ENCODE measurements around the gene TTC7B. TPM values are rescaled to one million over a fixed set of nuclear protein-coding genes. Genes with fewer than 3 reads are reported as not detected.

TTC7B gene
- total and polyA plus RNA-seq, 2 experiments from 2014 or later: 7.9 to 28.6 TPM

GRCh38 chr14:90484291-90484690 lies 331.9 kb downstream of the TTC7B start:
- Mint-ChIP-seq H3K9me3 (peaks cover 10% of the 10 kb centered on the region; the same call in 1 of the 3 replicates), H3K4me1 (no peaks in the 10 kb centered on the region; the same call in 2 of the 3 replicates), H3K4me3 (no peak overlapping the region), H3K27ac (no peak overlapping the region), H3K27me3 (ENCODE audit: insufficient read depth, low read depth, poor library complexity) (peaks cover 3% of the 10 kb centered on the region), H3K36me3 (ENCODE audit: low read depth) (no peaks in the 10 kb centered on the region)
- H2AFZ ChIP-seq: peak overlapping the region; percentile 66; the same call in 1 of the 2 replicates
- H4K20me1 ChIP-seq (replicated peaks; ENCODE audit: insufficient read depth): no peaks in the 10 kb centered on the region
- 0 out of 2 replicates have a peak, but pooled peaks cover 4% of the 10 kb centered on the region for H3K4me1 ChIP-seq (ENCODE audit: insufficient read depth)
- no peaks in the 10 kb centered on the region for H3K36me3 ChIP-seq (ENCODE audit: insufficient read depth)
- no peaks in the 10 kb centered on the region; the same call in 1 of the 2 replicates for H3K9me2 ChIP-seq (ENCODE audit: insufficient read depth)
- no peak for DNase-seq (ENCODE audit: low spot score)
- TF ChIP-seq CREB1 (CRISPR knock-in tag; IDR thresholded peaks at IDR 0.05; ENCODE audit: low read depth) (no peak), NANOG (IDR thresholded peaks at IDR 0.05; ENCODE audit: borderline replicate concordance) (no peak), ZNF114 (CRISPR knock-in tag; IDR thresholded peaks at IDR 0.05) (no peak), JUNB (IDR thresholded peaks at IDR 0.05; ENCODE audit: unreplicated experiment) (no peak), EZH2 (IDR thresholded peaks at IDR 0.05; ENCODE audit: low read depth, unreplicated experiment) (no peak), EZH2phosphoT487 (IDR thresholded peaks at IDR 0.05; ENCODE audit: unreplicated experiment) (no peak), POLR2AphosphoS5 (IDR thresholded peaks at IDR 0.05; ENCODE audit: low read depth) (no peak), ZNF331 (CRISPR knock-in tag; IDR thresholded peaks at IDR 0.05; ENCODE audit: low read depth) (no peak), STAT1 (IDR thresholded peaks at IDR 0.05; ENCODE audit: unreplicated experiment) (no peak), CTCF (conservative IDR thresholded peaks at IDR 0.05; ENCODE audit: low read depth in 2 of 2) (no peak), ZNF462 (CRISPR knock-in tag; IDR thresholded peaks at IDR 0.05) (no peak), REST (IDR thresholded peaks at IDR 0.05; ENCODE audit: unreplicated experiment) (no peak), ETS1 (IDR thresholded peaks at IDR 0.05) (no peak)
- H3K4me2 ChIP-seq: no peak overlapping the region
- H3F3A ChIP-seq (replicated peaks; ENCODE audit: low read depth): no peaks in the 10 kb centered on the region
- no peak overlapping the region for H3K27ac ChIP-seq (ENCODE audit: low read depth)
- ATAC-seq: no peak
- no peaks in the 10 kb centered on the region for H3K27me3 ChIP-seq (ENCODE audit: insufficient read depth)
- H3K79me2 ChIP-seq (replicated peaks; ENCODE audit: insufficient read depth): no peaks in the 10 kb centered on the region
- no peak overlapping the region for H3K4me3 ChIP-seq

Measured in GM23338 (cell line).